22Rv1 (cell line): ENCODE results near the gene CSF3R.
A peak's percentile ranks its signal among the peaks of the same experiment; 100 is the strongest.

ENCODE experiments used
- H3K27ac ChIP-seq: fragments of 450-650 bp; 2 replicates; pipeline ENCODE4 v1.5.1; 2017
- ZFX ChIP-seq: fragments of 450-650 bp; IDR thresholded peaks from 2 replicates; pipeline ENCODE4 v1.6.1; 2017; ENCODE audit warnings: antibody characterized with exemption, borderline replicate concordance
- TF ChIP-seq, protein P1 (sequence below): fragments of 450-650 bp; IDR thresholded peaks from 2 replicates; pipeline ENCODE4 v1.5.1; 2017; ENCODE audit warnings: mild to moderate bottlenecking

The CSF3R gene

DNA sequence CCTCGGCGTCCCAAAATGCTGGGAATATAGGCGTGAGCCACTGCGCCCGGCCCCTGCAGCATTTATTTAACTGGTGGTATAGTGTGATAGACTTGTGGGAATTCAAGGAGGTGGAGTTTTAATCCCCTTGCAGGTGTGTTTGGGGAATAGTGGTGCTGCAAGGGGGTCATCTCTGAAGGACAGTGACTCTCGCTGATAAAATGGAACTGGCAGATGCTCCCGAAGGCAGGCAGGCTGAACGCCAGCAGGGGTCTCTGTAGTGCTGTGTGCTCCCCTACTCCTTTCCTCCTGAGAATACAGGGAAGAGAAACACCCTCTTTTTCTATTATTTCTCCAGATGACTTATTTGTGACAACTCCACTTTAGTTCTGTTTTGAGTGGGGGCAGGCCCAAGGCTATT, 36.4 kb downstream of the CSF3R start:
- no peak for TF ChIP-seq ZFX
- TF ChIP-seq, protein P1, sequence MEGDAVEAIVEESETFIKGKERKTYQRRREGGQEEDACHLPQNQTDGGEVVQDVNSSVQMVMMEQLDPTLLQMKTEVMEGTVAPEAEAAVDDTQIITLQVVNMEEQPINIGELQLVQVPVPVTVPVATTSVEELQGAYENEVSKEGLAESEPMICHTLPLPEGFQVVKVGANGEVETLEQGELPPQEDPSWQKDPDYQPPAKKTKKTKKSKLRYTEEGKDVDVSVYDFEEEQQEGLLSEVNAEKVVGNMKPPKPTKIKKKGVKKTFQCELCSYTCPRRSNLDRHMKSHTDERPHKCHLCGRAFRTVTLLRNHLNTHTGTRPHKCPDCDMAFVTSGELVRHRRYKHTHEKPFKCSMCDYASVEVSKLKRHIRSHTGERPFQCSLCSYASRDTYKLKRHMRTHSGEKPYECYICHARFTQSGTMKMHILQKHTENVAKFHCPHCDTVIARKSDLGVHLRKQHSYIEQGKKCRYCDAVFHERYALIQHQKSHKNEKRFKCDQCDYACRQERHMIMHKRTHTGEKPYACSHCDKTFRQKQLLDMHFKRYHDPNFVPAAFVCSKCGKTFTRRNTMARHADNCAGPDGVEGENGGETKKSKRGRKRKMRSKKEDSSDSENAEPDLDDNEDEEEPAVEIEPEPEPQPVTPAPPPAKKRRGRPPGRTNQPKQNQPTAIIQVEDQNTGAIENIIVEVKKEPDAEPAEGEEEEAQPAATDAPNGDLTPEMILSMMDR, result 0 out of 2 replicates have a peak, but pooled peaks have one; percentile 6
- H3K27ac ChIP-seq, result no peak overlapping the region

DNA sequence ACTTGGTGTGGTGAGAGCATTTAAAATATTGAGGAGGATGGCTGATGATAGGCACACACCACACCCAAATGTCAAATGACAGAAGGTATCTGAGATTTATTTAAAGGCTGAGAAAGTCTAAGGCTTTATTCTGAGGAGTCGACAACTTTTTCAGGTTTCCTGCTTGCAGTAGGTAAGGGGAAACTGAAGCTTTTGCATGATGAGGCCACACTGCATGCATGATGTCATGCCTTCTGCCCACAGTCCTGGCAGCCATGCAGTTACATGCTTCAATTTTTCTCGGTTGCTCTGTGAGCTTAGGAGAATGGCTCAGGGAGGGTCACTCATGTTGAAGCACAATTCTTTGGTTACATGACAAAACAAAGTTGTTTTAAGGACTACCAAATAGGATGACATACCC, 39.4 kb downstream of the CSF3R start:
- TF ChIP-seq ZFX, result no peak
- TF ChIP-seq, protein P1, result no peak
- no peak overlapping the region for H3K27ac ChIP-seq

DNA sequence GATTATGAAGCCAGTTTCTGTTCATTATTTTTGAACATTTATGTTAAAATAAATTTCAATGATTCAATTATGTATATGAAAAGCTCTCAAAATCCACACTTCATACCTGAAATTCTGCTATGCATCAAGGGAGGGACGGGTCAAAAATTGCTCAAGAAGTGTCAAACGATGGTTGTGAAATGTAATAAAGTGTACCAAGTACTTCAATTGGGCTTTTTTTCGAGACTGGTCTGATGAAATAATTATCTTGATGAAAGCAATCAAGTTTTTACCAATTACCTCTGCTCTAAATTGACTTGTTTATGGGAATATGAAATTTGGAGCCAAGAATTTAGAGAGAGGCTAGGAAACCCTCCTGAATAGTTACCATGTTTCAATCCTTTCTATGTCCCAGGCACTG, 40.4 kb downstream of the CSF3R start:
- TF ChIP-seq ZFX, result no peak
- TF ChIP-seq, protein P1, result no peak
- no peak overlapping the region for H3K27ac ChIP-seq

DNA sequence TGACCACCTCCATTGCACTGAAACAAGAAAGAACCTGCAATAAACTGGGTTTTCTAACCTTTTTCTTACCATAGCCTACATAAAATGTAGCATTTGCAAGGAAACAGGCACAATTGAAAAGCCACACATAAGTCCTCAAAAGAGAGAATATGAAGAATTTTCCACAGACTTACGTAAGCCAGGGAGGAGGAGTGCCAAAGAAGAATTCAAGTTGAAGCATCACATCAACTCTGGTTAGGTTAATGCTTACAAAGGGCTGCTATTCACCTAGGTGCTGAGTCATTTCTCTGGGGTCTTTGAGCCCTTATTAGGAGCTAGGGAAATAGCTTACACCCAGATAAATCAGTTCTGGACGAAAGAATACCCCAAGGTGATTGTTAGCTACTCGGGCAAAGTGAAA, 42.1 kb downstream of the CSF3R start:
- TF ChIP-seq, protein P1, result no peak
- no peak for TF ChIP-seq ZFX
- H3K27ac ChIP-seq, result no peak overlapping the region

DNA sequence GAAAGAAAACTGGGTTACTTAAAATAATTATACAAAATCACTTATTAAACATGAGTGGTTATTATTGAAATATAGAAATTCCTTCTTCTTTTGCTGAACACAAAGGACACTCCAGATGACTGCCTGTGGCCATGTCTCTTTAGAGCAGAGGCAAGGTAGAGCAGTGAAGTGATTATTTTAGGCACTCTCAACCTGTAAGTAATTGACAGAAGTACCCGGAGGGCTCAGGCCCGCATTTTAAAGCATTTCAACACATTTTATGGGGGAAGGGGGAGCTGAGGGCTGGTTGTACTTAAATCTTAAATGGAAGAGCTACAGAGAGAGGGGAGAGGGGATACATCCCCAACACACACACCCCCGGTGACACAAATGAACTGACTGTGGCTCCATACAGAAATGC, 42.7 kb downstream of the CSF3R start:
- TF ChIP-seq, protein P1, result no peak
- TF ChIP-seq ZFX, result no peak
- H3K27ac ChIP-seq, result no peak overlapping the region

DNA sequence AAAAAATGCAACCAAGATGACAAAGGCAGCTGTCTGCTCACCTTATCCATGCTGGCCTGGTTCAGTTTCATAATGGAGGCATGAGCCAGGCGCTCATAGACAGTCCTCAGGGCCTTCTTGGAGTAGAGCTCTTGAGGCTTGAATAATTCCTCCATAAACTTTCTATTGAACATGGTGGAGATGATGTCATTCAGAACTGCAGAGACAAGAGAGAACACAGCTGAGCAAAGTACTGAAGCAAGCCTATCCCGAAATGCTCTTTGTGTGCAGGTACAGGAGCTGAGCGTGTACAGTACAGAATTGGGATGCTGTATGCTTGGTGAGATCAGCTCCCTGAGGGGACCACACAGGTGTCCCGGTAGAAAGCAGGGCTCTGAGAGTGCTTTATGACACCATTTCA, 44.0 kb downstream of the CSF3R start:
- H3K27ac ChIP-seq, result no peak overlapping the region
- TF ChIP-seq ZFX, result no peak
- TF ChIP-seq, protein P1, result no peak

DNA sequence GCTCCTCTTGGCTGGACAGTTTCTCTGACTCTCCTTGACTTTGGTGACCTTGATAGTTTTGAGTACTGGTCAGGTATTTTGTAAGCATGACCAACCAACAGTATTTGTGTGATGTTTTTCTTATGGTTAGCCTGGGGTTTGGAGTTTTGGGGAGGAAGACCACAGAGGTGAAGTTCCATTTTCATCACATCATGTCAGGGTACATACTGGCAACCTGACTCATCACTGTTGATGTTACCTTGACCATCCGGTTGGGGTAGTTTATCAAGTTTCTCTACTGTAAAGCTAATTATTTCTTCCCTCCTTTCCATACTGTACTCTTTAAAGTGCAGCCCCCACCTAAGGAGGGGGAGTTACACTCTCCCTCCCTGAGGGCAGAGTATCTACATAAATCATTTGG, 45.9 kb downstream of the CSF3R start:
- peak overlapping the region; percentile 18; the same call in 1 of the 2 replicates for H3K27ac ChIP-seq
- no peak for TF ChIP-seq ZFX
- TF ChIP-seq, protein P1, result no peak
